ENCODE results near the gene PRKG1.

GRCh38 chr10:51235865-51236264, 161.6 kb downstream of the PRKG1 start:
- TF ChIP-seq CREB1 (IDR thresholded peaks at IDR 0.05): no peak
- no peak for TF ChIP-seq CTCF (IDR thresholded peaks at IDR 0.05; ENCODE audit: control extremely low read depth in 1 of 3, insufficient read depth in 1 of 3, low read depth in 1 of 3, low read length in 3 of 3)
- no peak for TF ChIP-seq BACH1 (IDR thresholded peaks at IDR 0.05; ENCODE audit: low read length)
- no peak for TF ChIP-seq GTF2F1 (IDR thresholded peaks at IDR 0.05; ENCODE audit: borderline replicate concordance, low read depth, low read length)
- no peak for TF ChIP-seq ATF3 (IDR thresholded peaks at IDR 0.05; ENCODE audit: insufficient read depth, low read depth, low read length)
- no peak for TF ChIP-seq POLR2AphosphoS5 (IDR thresholded peaks at IDR 0.05; ENCODE audit: low read depth, low read length)
- TF ChIP-seq EP300 (IDR thresholded peaks at IDR 0.05; ENCODE audit: borderline replicate concordance in 1 of 2, low read depth in 2 of 2, low read length in 2 of 2): no peak
- TF ChIP-seq TCF12 (IDR thresholded peaks at IDR 0.05; ENCODE audit: low read depth, low read length): no peak
- no peak for TF ChIP-seq E2F6 (IDR thresholded peaks at IDR 0.05)
- no peak for TF ChIP-seq TEAD4 (IDR thresholded peaks at IDR 0.05; ENCODE audit: low read depth, low read length)
- no peak for TF ChIP-seq TAF1 (IDR thresholded peaks at IDR 0.05; ENCODE audit: low read depth, low read length)
- no peak for TF ChIP-seq RAD21 (IDR thresholded peaks at IDR 0.05 in 1 of 2, conservative IDR thresholded peaks at IDR 0.05 in 1 of 2; ENCODE audit: low read depth in 2 of 2, low read length in 2 of 2)

Data from H1 (cell line).